HG02973 (cell line): ENCODE data around the gene LMNTD2.

Experiments
- ATAC-seq: cut with Tn5 transposase; IDR thresholded peaks from one replicate; pipeline ENCODE4 v1.9.1; 2021; ENCODE audit warnings: moderate library complexity; ENCODE audit not compliant: unreplicated experiment

LMNTD2 gene

DNA sequence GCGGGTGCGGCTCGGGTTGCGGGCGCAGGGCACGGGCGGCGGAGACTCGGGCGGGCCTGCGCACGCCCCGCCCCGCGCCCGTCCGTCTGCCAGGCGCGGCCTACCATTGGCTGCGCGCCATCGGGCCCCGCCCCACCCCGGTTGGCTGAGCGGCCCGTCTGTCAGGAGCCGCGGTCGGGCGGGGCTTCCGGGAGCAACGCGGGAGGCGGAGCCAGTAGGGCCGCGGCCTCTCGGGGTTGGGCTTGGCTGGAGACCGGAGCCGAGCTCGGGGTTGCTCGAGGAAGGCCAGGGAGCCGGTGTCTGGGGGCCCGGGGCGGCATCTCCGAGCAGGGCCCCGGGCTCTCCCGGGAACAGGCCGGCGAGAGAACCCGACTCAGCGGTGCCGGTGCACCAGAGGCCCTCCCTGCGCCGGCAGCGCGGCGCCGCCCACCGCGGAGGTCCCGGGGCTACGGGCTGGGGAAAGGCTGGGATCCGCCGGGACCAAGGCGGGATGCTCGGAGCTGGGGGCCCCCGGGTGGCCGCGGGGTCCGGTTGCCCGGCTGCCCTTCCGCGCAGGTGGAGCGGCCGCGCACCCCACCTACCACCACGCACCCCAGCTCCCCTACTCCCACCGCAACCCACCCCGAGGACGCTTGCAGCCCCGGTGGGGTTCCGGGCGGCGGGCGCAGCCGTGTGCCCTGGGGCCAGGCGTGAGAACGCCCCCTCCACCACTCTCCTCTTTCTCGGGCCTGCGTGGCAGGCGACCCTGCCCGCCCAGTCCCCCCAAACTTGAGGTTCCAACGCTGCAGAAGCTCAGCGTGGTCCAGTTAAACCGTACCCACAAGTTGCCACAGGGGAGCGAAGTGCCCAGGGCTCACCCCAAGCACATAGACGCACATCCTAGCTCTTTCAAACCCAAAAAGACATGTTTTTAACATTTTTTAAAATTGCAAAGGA, 24.8 kb downstream of the LMNTD2 start, which contains the start of gene HRAS:
Gene HRAS (minus strand): TSS at position 58 of the 936 bp plus-strand sequence.
- peak; percentile 54 for ATAC-seq

DNA sequence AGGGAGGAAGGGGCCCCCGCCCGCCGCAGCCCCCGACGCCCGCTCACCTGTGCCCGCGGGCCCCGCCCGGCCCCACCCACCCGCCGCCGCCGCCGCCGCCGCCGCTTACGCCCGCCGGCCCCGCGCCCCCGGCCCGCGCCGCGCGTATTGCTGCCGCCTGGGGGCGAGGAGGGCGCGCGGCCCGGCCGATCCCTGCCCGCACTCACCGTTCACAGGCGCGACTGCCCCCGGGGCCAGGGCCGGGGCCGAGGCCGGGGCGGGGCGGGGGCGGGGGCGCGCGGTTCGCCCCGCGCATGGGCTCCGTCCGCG, 25.4 kb downstream of the LMNTD2 start:
- no peak for ATAC-seq

DNA sequence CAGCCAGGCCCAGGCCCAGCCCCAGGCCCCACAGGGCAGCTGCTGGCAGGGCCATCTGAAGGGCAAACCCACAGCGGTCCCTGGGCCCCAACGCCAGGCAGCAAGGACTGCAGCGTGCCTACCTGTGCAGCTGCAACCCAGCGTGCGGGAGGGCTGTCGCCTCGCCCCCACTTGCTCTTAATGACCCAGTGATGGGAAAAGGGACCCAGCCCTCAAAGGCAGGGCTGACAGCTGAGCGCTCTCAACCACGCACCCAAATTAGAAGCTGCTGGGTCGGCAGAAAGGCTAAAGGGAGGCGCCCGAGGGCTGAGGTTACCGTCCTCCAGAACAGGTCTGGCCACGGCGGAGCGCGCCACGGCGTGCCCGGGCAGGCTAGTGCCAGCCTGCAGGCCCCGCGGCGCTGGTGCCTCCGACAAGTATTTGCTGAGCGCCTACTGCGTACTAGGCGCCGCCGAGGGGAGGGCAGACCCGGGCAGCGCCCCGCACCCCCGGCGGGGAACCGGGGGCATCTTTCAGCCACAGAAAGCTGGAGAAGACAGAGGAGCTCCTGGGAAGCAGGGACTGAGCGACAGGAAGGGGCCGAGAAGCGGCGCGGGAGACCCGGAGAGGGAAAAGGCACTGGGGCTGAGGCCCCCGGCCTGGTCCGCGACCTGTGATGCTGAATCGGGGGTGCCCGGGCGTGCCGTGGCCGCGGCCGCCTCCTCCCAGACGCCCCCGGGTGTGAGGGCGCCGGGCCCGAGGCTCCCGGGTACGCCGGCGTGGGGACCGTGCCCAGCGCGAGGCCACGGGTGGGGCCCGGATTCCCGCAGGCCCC, 25.9 kb downstream of the LMNTD2 start:
- no peak for ATAC-seq

DNA sequence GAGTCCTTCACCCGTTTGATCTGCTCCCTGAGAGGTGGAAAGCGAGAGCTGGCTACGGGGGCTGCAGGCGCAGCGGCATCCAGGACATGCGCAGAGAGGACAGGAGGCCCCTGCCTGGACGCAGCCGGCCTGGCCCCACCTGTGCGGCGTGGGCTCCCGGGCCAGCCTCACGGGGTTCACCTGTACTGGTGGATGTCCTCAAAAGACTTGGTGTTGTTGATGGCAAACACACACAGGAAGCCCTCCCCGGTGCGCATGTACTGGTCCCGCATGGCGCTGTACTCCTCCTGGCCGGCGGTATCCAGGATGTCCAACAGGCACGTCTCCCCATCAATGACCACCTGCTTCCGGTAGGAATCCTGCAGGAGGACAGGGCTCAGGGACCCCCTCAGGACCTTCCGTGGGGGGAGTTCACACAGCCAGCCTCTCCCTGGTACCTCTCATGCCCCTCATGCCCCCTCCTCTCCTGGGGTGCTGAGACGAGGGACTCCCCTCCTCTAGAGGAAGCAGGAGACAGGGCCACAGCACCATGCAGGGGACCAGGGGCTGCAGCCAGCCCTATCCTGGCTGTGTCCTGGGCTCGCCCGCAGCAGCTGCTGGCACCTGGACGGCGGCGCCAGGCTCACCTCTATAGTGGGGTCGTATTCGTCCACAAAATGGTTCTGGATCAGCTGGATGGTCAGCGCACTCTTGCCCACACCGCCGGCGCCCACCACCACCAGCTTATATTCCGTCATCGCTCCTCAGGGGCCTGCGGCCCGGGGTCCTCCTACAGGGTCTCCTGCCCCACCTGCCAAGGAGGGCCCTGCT, 26.7 kb downstream of the LMNTD2 start:
- ATAC-seq = no peak

DNA sequence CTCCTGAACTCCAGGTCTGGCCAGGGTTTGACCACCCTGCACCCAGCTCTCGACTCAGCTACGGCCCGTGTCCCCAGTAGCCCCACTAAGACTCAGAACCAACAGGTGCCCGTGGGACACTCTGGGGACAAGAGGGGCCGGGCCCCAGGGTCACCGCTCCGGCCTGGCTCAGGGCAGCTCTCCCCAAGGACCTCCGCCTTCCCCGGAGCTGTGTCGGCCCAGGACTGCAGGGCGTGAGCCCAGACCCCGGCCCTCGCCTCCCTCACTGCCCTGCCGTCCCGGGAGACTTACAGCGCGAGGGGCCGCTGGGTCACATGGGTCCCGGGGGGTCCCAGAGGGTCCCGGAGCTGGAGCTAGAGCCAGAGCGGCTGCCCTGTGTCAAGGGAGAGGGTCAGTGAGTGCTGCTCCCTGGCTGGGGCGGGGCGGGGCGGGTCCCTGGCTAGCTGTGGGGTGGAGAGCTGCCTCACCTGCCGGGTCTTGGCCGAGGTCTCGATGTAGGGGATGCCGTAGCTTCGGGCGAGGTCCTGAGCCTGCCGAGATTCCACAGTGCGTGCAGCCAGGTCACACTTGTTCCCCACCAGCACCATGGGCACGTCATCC, 27.5 kb downstream of the LMNTD2 start:
- ATAC-seq = no peak

DNA sequence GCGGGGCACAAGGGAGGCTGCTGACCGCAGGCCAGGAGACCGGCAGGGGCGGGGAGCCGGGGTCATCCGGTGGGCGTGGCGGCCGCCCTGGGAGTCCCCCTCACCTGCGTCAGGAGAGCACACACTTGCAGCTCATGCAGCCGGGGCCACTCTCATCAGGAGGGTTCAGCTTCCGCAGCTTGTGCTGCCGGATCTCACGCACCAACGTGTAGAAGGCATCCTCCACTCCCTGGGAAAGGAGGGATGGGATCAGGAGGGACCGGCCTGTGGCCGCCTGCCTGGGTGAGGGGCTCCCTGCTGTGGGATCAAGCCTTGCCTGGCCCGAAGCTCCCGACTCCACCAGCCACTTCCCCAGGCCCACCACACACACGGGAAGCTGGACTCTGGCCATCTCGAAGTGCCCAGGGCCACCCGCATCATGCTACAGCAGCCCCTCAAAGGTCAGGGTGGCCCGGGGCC, 28.0 kb downstream of the LMNTD2 start:
- ATAC-seq = no peak

DNA sequence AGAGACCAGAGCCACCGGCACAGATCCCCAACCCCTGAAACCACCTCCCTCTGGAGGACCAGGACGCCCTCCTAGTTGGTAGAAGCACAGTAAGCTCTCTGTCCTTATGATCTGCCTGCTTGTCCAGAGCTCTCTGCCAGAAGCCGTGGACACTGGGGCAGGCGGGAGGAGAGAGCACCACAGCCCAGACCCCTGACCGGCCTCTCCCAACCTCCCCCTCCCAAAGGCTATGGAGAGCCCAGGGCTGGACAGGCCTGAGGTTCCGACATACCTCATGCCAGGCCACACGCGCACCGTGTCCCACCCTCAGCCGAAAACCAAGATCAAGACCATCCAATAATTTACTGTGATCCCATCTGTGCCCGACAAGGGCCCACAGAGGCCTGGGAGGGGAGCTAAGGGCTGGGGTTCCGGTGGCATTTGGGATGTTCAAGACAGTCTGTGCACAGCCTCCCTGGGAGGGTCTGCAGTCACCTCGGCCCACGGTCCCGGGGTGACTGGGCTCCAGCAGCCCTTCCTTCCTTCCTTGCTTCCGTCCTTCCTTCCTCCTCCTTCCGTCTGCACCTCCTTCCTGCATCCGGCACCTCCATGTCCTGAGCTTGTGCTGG, 28.5 kb downstream of the LMNTD2 start:
- no peak for ATAC-seq

DNA sequence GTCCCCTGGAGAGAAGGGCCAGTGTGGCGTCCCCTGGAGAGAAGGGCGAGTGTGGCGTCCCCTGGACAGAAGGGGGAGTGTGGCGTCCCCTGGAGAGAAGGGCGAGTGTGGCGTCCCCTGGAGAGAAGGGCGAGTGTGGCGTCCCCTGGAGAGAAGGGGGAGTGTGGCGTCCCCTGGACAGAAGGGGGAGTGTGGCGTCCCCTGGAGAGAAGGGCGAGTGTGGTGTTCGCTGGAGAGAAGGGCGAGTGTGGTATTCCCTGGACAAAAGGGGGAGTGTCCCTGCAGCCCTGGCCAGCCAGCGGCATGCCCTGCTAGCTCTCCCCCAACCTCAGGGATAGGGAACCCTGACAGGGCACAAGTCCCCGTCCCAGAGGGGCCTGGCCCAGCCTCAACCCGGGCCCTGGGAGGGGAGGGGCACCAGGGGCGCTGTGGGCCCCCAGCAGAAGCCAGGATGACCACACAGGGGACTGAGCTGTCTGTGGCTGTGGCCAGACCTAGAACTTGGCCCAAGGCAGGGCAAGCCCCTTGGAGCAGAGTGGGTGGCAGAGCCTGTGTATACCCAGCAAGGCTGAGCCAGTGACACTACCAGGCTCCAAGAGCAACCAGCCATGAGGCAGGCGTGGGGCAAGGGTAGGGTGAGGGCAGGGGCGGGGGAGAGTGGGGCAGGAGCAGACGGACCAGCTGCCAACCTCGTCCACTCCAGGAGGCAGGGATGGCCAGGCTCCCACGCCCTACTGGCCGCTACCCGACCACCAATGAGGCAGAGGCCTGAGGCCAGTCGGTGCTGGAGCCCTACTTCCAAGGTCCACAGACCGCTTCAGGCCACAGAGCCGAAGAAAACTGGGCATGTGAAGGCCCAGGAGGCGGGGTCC, 29.3 kb downstream of the LMNTD2 start:
- ATAC-seq = no peak

DNA sequence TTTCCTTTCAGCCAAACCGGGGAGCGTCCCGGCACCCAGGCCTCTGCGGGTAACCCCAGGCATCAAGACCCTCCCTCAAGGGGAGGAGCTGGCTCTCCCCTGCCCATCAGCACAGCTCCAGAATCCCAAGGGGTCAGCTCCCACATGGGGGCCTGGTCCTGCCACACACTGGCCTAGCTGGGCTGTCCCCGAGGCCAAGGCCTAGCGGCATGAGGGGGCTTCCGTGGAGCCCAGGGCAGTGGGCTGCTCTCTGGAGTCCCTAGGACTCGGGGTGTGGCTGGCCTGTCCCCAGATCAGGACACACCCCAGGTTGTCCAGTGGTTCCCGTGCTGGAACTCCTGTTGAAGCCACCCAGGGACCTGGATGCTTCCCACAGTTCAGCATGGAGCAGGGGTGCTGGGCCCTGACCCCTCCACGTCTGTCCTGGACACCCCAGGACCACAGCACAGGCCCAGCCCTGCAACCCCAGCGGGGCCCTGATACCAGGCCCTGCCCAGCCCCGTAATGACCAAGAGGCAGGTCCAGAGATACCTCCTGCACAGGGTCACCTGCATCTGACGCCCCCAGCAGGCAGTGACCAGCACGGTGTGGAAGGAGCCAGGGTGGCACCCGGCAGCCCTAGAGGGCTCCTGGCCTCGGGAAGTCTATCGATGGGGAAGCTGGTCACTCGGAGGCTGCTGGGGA, 30.7 kb downstream of the LMNTD2 start:
- ATAC-seq = no peak

DNA sequence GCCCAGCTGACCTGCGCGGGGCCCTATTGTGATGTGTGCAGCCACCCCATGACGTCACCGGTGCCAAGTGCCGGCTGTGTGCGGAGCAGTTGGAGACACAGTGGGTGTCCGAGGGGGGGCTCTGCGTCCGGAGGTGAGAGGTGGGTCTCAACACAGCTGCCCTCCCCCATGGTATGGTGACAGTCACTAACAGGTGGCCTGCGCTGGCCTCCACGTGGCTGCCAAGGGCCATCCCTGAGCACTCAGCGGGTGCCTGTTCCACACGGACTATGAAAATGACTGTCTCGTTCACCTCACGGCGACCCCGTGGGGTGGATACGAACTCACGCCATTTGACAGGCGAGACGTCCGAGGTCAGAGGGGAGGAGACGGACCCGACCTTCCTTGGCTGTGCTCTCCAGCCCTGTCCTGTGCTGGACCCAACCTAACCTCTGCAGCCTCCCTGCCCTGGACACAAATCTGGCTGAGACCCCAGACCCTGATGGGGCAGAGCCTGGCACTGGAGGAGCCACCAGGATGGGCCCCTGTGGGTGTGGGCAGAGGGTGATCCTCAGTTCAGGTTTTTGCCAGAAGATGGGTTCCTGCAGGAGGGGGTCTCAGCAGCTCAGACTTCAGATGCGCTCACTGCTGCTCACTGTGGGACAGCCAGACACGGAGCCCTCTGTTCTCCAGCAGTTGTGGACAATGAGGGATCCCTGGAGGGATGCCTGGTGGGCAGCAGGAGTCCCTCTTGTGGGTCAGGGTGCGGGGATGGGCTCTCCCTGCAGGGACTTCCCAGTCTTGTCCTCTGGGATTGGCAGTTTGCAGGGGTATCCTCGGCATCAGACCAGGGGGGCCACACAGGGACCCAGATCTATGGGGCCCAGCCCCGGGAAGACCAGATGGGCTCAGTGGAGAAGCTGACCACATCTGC, 31.5 kb downstream of the LMNTD2 start:
- ATAC-seq = no peak

DNA sequence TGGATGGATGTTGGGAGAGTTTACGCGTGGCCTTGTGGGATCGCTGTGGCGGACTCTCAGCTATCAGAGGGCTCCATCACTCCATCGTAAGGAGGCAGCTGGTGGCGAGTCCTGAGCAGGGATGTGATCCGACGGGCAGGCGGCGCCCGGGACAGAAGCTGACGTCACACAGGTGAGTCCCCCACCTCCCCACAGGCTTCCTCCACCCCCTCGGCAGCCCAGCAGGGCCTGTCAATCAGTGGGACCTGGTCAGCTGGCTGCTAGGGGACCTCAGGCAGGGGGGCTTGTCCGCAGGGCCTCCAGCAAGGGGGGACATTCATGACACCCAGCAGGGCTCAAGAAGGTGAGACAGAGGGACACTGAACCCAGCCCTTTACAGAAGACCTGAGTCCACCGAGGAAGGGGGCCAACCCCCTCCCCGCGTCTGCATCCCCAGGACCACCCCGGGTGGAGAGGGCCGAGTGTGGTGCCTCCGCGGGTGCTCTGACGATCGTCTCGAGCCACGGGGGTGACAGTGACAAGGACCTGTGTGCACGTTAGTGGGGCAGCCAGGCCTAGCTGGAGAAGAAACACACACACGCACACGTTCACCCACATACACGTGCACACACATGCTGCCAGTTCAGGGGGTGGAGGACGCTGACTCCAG, 32.2 kb downstream of the LMNTD2 start:
- ATAC-seq = no peak

DNA sequence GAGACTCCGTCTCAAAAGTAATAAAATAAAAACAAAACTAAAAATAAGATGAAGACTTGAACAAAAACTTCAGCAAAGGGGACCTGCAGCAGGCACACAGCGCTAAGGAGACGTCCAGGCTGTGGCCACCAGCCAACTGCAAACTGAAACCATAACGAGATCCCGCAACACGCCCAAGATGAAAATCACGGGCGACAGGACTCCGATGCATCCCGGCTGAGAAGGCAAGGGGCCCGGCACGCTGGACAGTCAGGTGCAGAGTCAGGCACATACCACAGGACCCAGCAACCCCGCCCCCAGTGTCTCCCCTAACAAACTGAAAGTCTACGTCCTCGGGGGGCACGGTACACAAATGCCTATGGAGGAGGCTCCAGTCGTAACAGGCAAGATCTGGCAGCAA, 34.3 kb downstream of the LMNTD2 start:
- no peak for ATAC-seq

DNA sequence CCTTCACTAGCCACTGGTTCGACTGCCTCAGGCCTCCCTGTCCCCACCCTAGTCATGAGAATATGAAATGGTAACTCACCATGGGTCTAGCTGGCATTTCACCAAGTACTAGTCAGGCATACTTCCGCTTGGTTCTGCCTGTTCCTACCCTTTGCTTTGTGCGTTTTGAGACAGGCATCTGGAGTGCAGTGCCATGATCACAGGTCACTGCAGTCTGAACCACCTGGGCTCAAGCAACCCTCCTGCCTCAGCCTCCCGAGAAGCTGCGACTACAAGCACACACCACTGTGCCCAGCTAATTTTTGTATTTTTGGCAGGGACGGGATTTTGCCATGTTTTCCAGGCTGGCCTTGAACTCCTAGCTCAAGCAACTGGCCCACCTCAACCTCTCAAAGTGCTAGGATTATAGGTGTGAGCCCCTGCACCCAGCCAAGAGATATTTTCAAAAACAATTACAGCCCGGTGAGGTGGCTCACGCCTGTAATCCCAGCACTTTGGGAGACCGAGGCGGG, 39.3 kb downstream of the LMNTD2 start:
- no peak for ATAC-seq

DNA sequence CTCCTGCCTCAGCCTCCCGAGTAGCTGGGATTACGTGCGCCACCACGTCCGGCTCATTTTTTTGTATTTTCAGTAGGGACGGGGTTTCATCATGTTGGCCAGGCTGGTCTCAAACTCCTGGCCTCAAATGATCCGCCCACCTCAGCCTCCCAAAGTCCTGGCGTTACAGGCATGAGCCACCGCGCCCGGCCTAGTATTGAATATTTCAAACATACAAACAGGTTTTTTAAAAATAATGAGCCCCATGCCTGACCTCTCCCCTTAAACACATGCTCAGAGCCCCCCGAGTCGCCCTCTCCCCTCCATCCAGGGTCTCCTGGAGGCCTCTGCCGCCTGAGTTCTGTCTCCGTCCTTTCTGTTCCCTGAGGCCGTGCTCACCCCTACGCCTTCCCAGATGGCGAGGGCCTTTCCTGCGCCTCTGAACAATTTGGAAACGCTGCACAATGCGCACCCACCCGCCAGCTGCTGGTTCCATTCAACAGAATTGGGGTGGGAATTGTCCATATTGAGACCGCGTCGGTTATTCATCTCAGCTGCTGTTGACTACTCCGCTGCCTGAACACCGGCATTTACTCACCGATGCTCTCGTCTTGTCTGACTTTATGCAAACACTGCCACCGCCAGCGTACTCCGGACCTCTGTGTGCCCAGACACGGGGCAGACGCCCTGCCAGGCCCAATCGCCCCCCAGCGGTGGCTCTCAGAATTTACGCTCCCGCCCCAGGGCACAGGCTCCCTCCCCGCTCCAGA, 39.9 kb downstream of the LMNTD2 start:
- no peak for ATAC-seq

DNA sequence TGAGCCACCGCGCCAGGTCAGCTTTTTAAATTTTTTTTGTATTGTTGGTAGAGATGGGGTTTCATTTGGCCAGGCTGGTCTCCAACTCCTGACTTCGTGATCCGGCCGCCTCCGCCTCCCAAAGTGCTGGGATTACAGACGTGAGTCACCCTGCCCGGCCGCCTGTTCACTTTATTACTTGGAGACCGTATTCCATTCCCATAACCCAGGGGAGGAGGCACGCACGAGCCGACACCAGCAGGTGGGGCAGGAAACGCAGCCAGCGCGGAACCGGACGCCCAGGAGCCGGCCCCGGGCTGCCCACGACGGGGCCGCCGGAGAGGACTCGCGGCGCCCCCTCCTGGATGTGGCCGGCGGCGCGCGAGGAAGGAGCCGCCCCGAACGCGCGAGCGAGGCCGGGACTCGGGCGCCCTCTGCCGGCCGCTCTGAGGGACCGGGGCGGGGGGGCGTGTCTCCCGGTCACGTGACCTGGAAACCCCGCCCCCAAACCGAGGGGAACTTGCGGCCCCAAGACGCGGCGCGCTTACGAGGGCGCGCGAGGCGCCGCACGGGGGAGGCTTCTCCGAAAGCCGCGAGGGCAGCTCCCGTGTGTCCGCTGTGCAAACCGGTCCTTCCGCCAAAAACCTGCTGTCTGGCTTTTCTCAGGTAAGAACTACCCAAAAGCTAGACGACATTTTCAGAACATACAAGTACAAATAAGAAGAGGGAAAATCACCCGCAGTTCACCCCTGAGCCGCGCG, 41.9 kb downstream of the LMNTD2 start:
- ATAC-seq = peak; percentile 82
